PC-9 (cell line): ENCODE data around the gene TMEM231. TPM values are rescaled to one million over a fixed set of nuclear protein-coding genes. Genes with fewer than 3 reads are reported as not detected.
"Not testable (repeated sequence)": the region's sequence is repeated elsewhere in the genome, so short reads cannot be mapped to it uniquely, and the experiment has no call there.

Source experiments
- BruUV-seq: library from RNA; stranded (reverse); fragments of 400-500 nt; replicated peaks from 2 replicates; lab custom pipeline; 2021; lab: Mats Ljungman, UMichigan
- CTCF ChIA-PET: fragments of 300-600 bp; sonication (Branson Sonifier 250); formaldehyde crosslinking; loops from one replicate; lab custom pipeline; 2022; ENCODE audit warnings: antibody characterized with exemption; lab: Charles Lee
- POLR2A ChIA-PET: fragments of 300-600 bp; sonication (Branson Sonifier 250); formaldehyde crosslinking; loops from one replicate; lab custom pipeline; 2022; ENCODE audit warnings: antibody characterized with exemption; ENCODE audit not compliant: unreplicated experiment; lab: Charles Lee
- DNase-seq, 2 experiments: peaks; one replicate each; pipeline versions ENCODE4 v3.0.0 to v3.0.0-alpha.2; 2015 to 2022; ENCODE audit warnings: mixed read lengths in 1 of 2
- H2AFZ ChIP-seq: fragments of 200-600 bp; sonication (generic); 2 replicates; pipeline ENCODE4 v1.8.1; 2017; ENCODE audit warnings: antibody characterized with exemption
- H3F3A ChIP-seq: fragments of 200-600 bp; sonication (generic); 2 replicates; pipeline ENCODE4 v1.8.1; 2017; ENCODE audit warnings: antibody characterized with exemption, mild to moderate bottlenecking, low read depth; ENCODE audit not compliant: insufficient read depth
- H3K27ac ChIP-seq: fragments of 200-600 bp; sonication (generic); 2 replicates; pipeline ENCODE4 v1.6.1; 2016; ENCODE audit warnings: mixed run types
- H3K27me3 ChIP-seq: fragments of 200-600 bp; sonication (generic); 2 replicates; pipeline ENCODE4 v1.6.1; 2016; ENCODE audit warnings: low read depth, mixed run types; ENCODE audit not compliant: insufficient read depth
- H3K36me3 ChIP-seq: fragments of 200-600 bp; sonication (generic); 2 replicates; pipeline ENCODE4 v1.6.1; 2016; ENCODE audit warnings: low read depth, mixed run types
- H3K4me1 ChIP-seq: fragments of 200-600 bp; sonication (generic); replicated peaks from 2 replicates; pipeline ENCODE4 v1.6.1; 2016; ENCODE audit warnings: mixed run types; ENCODE audit not compliant: insufficient read depth
- H3K4me2 ChIP-seq: fragments of 200-600 bp; sonication (generic); 2 replicates; pipeline ENCODE4 v1.6.1; 2017; ENCODE audit warnings: mixed run types
- H3K4me3 ChIP-seq: fragments of 200-600 bp; sonication (generic); 2 replicates; pipeline ENCODE4 v1.6.1; 2016; ENCODE audit warnings: mixed run types
- H3K79me2 ChIP-seq: fragments of 200-600 bp; sonication (generic); 2 replicates; pipeline ENCODE4 v1.6.1; 2017; ENCODE audit warnings: low read depth, mixed run types
- H3K9me2 ChIP-seq: fragments of 200-600 bp; sonication (generic); 2 replicates; pipeline ENCODE4 v1.8.1; 2017; ENCODE audit warnings: mild to moderate bottlenecking; ENCODE audit not compliant: insufficient read depth
- H3K9me3 ChIP-seq: fragments of 200-600 bp; sonication (generic); 2 replicates; pipeline ENCODE4 v1.8.1; 2016; ENCODE audit warnings: low read depth; ENCODE audit not compliant: insufficient read depth
- H4K20me1 ChIP-seq: fragments of 200-600 bp; sonication (generic); 2 replicates; pipeline ENCODE4 v1.8.1; 2017; ENCODE audit not compliant: insufficient read depth
- EZH2 ChIP-seq: fragments of 200-600 bp; sonication (generic); IDR thresholded peaks from 2 replicates; pipeline ENCODE4 v1.8.0; 2017; ENCODE audit warnings: antibody characterized with exemption, low read depth
- intact Hi-C: fragments of 100-400 bp; cut with micrococcal nuclease; formaldehyde crosslinking; loops from one replicate; pipeline ENCODE4 v1.10.0; 2022; ENCODE audit not compliant: unreplicated experiment
- total RNA-seq: library from RNA; stranded (reverse); gene quantifications from 2 replicates; pipeline ENCODE4 v1.2.3, GENCODE V29; 2021
- TF ChIP-seq, protein P1 (sequence below): fragments of 200-600 bp; sonication (generic); conservative IDR thresholded peaks from 2 replicates; pipeline ENCODE4 v1.6.1; 2017; ENCODE audit warnings: mixed run types, antibody characterized with exemption, mild to moderate bottlenecking, moderate library complexity

Gene TMEM231
- total RNA-seq, 1 experiment from 2014 or later = 18.8 TPM

DNA sequence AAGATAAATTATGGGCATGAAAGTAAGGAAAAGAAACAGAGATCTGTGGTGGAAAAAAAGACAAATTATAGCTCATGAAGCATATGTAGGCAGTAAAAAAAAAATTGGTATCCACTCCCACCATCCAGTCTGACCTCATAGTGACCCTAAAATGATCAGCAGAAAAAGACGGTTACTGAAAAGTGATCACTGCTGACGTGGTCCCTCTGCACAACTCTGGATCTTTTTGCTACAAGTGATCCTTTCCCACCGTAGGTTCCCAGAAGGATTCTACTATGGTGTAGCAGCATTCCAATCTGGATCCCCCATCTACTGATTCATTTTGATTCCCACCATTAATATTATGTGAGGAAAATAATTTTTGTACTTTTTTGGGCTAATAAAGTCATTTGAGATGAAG lies 49.9 kb downstream of the TMEM231 start:
- TSS peak; percentile 25 for BruUV-seq
- Histone ChIP-seq H3K4me3 (no peak overlapping the region; the same call in 1 of the 2 replicates), H3K79me2 (no peaks in the 10 kb centered on the region), H3K9me2 (no peaks in the 10 kb centered on the region), H3K4me1 (peaks cover 45% of the 10 kb centered on the region), H3K27me3 (no peaks in the 10 kb centered on the region), H3K4me2 (peak overlapping the region; percentile 54), H3F3A (peaks cover 30% of the 10 kb centered on the region), H2AFZ (no peak overlapping the region), H3K9me3 (no peaks in the 10 kb centered on the region), H4K20me1 (no peaks in the 10 kb centered on the region), H3K27ac (peak overlapping the region; percentile 91), H3K36me3 (0 out of 2 replicates have a peak, but pooled peaks cover 4% of the 10 kb centered on the region)
- no peak for DNase-seq
- intact Hi-C loops = no loop called here
- TF ChIP-seq EZH2 = no peak
- TF ChIP-seq, protein P1, sequence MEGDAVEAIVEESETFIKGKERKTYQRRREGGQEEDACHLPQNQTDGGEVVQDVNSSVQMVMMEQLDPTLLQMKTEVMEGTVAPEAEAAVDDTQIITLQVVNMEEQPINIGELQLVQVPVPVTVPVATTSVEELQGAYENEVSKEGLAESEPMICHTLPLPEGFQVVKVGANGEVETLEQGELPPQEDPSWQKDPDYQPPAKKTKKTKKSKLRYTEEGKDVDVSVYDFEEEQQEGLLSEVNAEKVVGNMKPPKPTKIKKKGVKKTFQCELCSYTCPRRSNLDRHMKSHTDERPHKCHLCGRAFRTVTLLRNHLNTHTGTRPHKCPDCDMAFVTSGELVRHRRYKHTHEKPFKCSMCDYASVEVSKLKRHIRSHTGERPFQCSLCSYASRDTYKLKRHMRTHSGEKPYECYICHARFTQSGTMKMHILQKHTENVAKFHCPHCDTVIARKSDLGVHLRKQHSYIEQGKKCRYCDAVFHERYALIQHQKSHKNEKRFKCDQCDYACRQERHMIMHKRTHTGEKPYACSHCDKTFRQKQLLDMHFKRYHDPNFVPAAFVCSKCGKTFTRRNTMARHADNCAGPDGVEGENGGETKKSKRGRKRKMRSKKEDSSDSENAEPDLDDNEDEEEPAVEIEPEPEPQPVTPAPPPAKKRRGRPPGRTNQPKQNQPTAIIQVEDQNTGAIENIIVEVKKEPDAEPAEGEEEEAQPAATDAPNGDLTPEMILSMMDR = no peak
- ChIA-PET CTCF (interaction anchor here (1.0 kb wide), 1 partner anchor 41 kb away, joined by 3 read pairs; no protein-coding TSS in a partner anchor), POLR2A (no interaction called here)

DNA sequence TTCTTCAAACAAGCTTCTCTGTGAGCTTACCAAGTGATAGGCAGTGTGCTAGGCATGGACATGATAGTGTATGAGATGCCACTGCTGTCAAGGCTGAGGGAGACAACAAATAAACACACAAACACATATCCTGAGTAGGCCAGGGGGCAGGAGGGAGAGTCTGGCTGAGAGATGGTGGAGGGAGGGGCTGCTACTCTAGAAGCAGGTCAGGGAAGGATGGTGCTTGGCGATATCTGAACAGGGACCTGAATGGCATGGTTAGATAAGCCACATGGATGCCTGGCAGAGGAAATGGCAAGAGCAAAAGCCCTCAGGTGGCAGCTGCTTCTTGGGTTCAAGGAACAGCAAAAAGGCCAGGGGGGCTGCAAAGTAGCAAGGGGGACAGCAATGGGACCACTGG lies 52.3 kb downstream of the TMEM231 start:
- no peaks in the 10 kb centered on the region for H3K79me2 ChIP-seq
- H3K4me1 ChIP-seq = peaks cover 37% of the 10 kb centered on the region
- POLR2A ChIA-PET = no interaction called here
- intact Hi-C loops = no loop called here
- H3K36me3 ChIP-seq = 0 out of 2 replicates have a peak, but pooled peaks cover 4% of the 10 kb centered on the region
- TF ChIP-seq, protein P1 = no peak
- no peak for TF ChIP-seq EZH2
- no peaks in the 10 kb centered on the region for H3K27me3 ChIP-seq
- BruUV-seq = no TSS peak
- H4K20me1 ChIP-seq = no peaks in the 10 kb centered on the region
- no peak overlapping the region for H3K4me3 ChIP-seq
- no peak overlapping the region for H3K4me2 ChIP-seq
- no peak overlapping the region for H3K27ac ChIP-seq
- no peak overlapping the region for H2AFZ ChIP-seq
- DNase-seq = no peak
- CTCF ChIA-PET = interaction anchor here (1.0 kb wide), 1 partner anchor 13 kb away, joined by 12 read pairs; no protein-coding TSS in a partner anchor
- no peaks in the 10 kb centered on the region for H3K9me2 ChIP-seq
- no peaks in the 10 kb centered on the region for H3K9me3 ChIP-seq
- H3F3A ChIP-seq = peaks cover 30% of the 10 kb centered on the region

DNA sequence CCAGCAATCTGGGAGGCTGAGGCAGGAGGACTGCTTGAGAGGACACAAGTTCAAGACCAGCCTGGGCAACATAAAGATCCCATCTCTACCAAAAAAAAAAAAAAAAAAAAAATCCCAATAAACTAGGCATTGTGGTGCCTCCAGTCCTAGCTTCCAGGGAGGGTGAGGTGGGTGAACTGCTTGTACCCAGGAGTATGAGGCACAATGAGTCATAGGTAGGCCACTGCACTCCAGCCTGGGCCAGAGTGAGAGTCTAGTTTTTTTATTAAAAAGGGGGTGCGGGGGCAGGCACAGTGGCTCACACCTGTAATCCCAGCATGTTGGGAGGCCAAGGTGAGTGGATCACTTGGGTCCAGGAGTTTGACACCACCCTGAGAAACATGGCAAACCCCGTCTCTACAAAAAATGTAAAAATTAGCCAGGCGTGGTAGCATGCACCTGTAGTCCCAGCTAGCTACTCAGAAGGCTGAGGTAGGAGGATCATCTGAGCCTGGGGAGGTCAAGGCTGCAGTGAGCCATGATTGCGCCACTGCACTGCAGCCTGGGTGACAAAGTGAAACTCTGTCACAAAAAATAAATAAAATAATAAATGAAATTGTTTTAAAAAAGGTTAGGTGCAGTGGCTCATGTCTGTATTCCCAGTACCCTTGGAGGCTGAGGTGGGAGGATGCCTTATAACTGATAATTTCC lies 53.0 kb downstream of the TMEM231 start:
- POLR2A ChIA-PET = no interaction called here
- CTCF ChIA-PET = interaction anchor here (0.7 to 1.0 kb wide), 2 partner anchors 14 to 269 kb away, joined by 7 to 12 read pairs; no protein-coding TSS in a partner anchor
- no peaks in the 10 kb centered on the region for H3K9me2 ChIP-seq
- no TSS peak for BruUV-seq
- DNase-seq = no peak
- H3K9me3 ChIP-seq = no peaks in the 10 kb centered on the region
- H3K4me3 ChIP-seq = no peak overlapping the region
- H3K27ac ChIP-seq = no peak overlapping the region
- H3K4me1 ChIP-seq = peaks cover 37% of the 10 kb centered on the region
- 0 out of 2 replicates have a peak, but pooled peaks cover 4% of the 10 kb centered on the region for H3K36me3 ChIP-seq
- no peaks in the 10 kb centered on the region for H3K79me2 ChIP-seq
- peak overlapping the region; percentile 10; the same call in 1 of the 2 replicates for H3K4me2 ChIP-seq
- H3F3A ChIP-seq = peaks cover 29% of the 10 kb centered on the region
- TF ChIP-seq EZH2 = no peak
- TF ChIP-seq, protein P1 = no peak
- no peak overlapping the region for H2AFZ ChIP-seq
- intact Hi-C loops = no loop called here
- no peaks in the 10 kb centered on the region for H3K27me3 ChIP-seq
- H4K20me1 ChIP-seq = no peaks in the 10 kb centered on the region

DNA sequence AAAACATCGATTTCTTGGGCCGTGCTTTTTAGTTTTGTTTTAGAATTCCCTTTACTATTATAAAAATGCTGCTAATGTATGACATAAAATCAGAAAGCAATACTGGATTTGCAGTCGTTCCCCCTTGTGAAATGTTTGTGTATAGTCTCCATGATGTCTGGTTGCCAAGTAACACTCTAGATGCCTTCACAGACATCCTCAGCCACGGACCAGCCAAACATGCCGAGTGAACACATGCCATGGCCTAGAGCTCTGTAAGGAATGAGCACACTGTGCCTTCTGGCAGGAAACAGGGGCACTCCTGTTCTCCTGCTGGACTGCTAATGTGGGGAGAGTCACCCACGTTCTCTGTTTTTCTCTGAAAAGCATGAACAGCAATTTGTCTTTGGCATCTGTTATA lies 54.2 kb downstream of the TMEM231 start:
- H3K79me2 ChIP-seq, H4K20me1 ChIP-seq, H3K27me3 ChIP-seq, H3K36me3 ChIP-seq, H3K9me2 ChIP-seq, H3K9me3 ChIP-seq, BruUV-seq, H3K27ac ChIP-seq, H3K4me2 ChIP-seq, POLR2A ChIA-PET, CTCF ChIA-PET, H3K4me3 ChIP-seq, H2AFZ ChIP-seq, intact Hi-C loops: not testable (repeated sequence)
- DNase-seq = peak in 1 of 2 experiments; percentile 48
- H3K4me1 ChIP-seq = peaks cover 28% of the 10 kb centered on the region
- H3F3A ChIP-seq = peaks cover 20% of the 10 kb centered on the region
